DOHH2 (cell line): ENCODE measurements around the gene DAD1.
"Not testable (repeated sequence)": the region's sequence is repeated elsewhere in the genome, so short reads cannot be mapped to it uniquely, and the experiment has no call there.

ENCODE experiments used
- H3F3A ChIP-seq: fragments of 200-600 bp; sonication (generic), shearing (Covaris generic); 2 replicates; pipeline ENCODE4 v1.6.0; 2016; ENCODE audit warnings: antibody characterized with exemption, mild to moderate bottlenecking; ENCODE audit not compliant: control insufficient read depth, insufficient read depth
- H3K27ac ChIP-seq: fragments of 200-600 bp; sonication (generic); 2 replicates; pipeline ENCODE4 v1.5.1; 2014; ENCODE audit warnings: low read depth, mild to moderate bottlenecking, low read length, moderate library complexity
- H3K27me3 ChIP-seq: fragments of 200-600 bp; sonication (generic); 2 replicates; pipeline ENCODE4 v1.6.1; 2014; ENCODE audit warnings: mild to moderate bottlenecking, low read length, mixed read lengths; ENCODE audit not compliant: control insufficient read depth
- H3K36me3 ChIP-seq: fragments of 200-600 bp; sonication (generic); 2 replicates; pipeline ENCODE4 v1.6.1; 2014; ENCODE audit warnings: mild to moderate bottlenecking, low read length, moderate library complexity, mixed read lengths; ENCODE audit not compliant: control insufficient read depth
- H3K4me1 ChIP-seq: fragments of 200-600 bp; sonication (generic); 2 replicates; pipeline ENCODE4 v1.6.1; 2014; ENCODE audit warnings: mild to moderate bottlenecking, low read length, mixed read lengths; ENCODE audit not compliant: control insufficient read depth
- H3K4me2 ChIP-seq: fragments of 200-600 bp; sonication (generic); 2 replicates; pipeline ENCODE4 v1.6.0; 2014; ENCODE audit warnings: mild to moderate bottlenecking, low read length, moderate library complexity
- H3K4me3 ChIP-seq: fragments of 200-600 bp; sonication (generic); 2 replicates; pipeline ENCODE4 v1.5.1; 2014; ENCODE audit warnings: mild to moderate bottlenecking, low read length, mixed read lengths
- H3K79me2 ChIP-seq: fragments of 200-600 bp; sonication (generic); 2 replicates; pipeline ENCODE4 v1.6.1; 2014; ENCODE audit warnings: mild to moderate bottlenecking, low read length, mixed read lengths; ENCODE audit not compliant: control insufficient read depth
- H3K9me2 ChIP-seq: fragments of 200-600 bp; sonication (generic); replicated peaks from 2 replicates; pipeline ENCODE4 v1.6.1; 2014; ENCODE audit warnings: mild to moderate bottlenecking, low read length, mixed read lengths; ENCODE audit not compliant: control insufficient read depth
- H3K9me3 ChIP-seq: fragments of 200-600 bp; sonication (generic); 2 replicates; pipeline ENCODE4 v1.6.1; 2014; ENCODE audit warnings: antibody characterized with exemption, low read length, mixed read lengths; ENCODE audit not compliant: control insufficient read depth, insufficient read depth
- H4K20me1 ChIP-seq: fragments of 200-600 bp; sonication (generic); 2 replicates; pipeline ENCODE4 v1.6.0; 2014; ENCODE audit warnings: low read depth, mild to moderate bottlenecking, antibody characterized with exemption, low read length, moderate library complexity; ENCODE audit not compliant: control insufficient read depth, insufficient read depth
- EZH2phosphoT487 ChIP-seq: fragments of 200-600 bp; sonication (generic); IDR thresholded peaks from 2 replicates; pipeline ENCODE4 v1.6.1; 2017; ENCODE audit warnings: borderline replicate concordance, mild to moderate bottlenecking, antibody characterized with exemption, low read length, moderate library complexity, mixed read lengths
- TF ChIP-seq, protein P1 (sequence below): fragments of 200-600 bp; sonication (generic); IDR thresholded peaks from one replicate; pipeline ENCODE4 v1.5.1; 2014; ENCODE audit warnings: antibody characterized with exemption, mild to moderate bottlenecking, low read depth, low read length; ENCODE audit not compliant: poor library complexity, severe bottlenecking

DAD1 gene

DNA sequence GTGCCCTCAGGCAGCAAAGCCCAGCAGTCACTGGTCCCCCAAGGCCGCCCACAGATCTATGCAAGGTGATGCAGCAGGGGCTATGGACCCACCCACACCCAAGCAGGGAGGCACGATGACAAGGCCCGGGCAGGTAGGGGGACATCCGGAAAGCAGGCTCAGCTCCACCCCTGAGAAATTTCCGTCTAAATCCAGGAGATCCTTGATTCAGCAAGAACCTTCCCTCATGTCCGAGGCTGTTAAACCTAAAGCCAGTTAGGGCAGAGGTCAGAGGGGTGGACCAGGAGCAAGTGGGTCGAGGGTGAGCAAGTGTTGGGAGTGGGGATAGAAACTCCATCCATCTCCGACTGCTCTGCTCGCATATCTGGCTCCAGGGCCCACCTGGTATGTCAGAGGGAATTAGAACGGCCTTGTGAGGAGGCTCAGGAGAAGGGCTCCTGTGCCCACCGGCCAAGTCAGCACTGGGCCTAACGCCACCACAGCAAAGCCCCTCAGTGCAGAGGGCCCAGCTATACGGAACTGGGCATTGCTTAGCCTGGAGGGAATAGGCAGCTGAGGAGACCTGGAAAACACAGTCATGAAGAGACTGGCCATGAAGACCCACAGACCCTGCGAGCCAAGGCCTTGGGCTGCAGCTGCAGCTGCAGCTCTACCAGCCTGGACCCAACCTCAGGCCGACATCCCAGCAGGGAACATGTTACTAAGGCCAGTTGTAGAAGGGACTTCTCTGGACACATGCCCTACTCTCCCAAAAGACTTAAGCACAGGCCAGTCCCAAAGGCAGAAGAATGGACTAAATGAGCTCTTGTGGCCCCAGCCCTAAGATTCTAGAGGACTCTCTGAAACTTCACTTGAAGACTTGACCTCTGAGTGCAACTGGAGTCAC, 34.3 kb downstream of the DAD1 start:
- TF ChIP-seq EZH2phosphoT487 = no peak
- TF ChIP-seq, protein P1, sequence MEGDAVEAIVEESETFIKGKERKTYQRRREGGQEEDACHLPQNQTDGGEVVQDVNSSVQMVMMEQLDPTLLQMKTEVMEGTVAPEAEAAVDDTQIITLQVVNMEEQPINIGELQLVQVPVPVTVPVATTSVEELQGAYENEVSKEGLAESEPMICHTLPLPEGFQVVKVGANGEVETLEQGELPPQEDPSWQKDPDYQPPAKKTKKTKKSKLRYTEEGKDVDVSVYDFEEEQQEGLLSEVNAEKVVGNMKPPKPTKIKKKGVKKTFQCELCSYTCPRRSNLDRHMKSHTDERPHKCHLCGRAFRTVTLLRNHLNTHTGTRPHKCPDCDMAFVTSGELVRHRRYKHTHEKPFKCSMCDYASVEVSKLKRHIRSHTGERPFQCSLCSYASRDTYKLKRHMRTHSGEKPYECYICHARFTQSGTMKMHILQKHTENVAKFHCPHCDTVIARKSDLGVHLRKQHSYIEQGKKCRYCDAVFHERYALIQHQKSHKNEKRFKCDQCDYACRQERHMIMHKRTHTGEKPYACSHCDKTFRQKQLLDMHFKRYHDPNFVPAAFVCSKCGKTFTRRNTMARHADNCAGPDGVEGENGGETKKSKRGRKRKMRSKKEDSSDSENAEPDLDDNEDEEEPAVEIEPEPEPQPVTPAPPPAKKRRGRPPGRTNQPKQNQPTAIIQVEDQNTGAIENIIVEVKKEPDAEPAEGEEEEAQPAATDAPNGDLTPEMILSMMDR = no peak
- H3K27ac ChIP-seq = peak overlapping the region; percentile 99

DNA sequence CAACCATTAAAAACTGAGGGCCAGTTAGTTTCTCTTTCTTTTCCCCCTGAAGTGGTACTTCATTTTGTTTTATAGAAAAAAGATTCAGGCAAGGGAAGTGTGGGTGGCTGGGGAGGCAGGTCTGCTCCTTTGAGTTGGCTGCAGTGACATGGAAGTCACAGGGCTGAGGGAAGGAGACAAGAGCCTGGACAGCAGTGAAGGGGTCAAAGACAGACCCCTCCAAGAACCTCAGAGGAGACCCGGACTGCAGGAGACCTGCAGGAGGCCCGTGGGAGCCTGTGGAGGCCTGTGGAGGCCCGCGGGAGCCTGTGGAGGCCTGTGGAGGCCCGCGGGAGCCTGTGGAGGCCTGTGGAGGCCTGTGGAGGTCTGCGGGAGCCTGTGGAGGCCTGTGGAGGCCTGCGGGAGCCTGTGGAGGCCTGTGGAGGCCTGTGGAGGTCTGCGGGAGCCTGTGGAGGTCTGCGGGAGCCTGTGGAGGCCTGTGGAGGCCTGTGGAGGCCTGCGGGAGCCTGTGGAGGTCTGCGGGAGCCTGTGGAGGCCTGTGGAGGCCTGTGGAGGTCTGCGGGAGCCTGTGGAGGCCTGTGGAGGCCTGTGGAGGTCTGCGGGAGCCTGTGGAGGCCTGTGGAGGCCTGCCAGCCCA, 35.0 kb downstream of the DAD1 start:
- not testable (repeated sequence) for H3K9me2 ChIP-seq, H3K27me3 ChIP-seq, H4K20me1 ChIP-seq, H3K4me3 ChIP-seq, H3K4me2 ChIP-seq, H3K79me2 ChIP-seq, H3K9me3 ChIP-seq
- peaks cover 70% of the 10 kb centered on the region for H3K36me3 ChIP-seq
- peaks cover 97% of the 10 kb centered on the region for H3K4me1 ChIP-seq
- peak overlapping the region; percentile 99 for H3K27ac ChIP-seq
- H3F3A ChIP-seq = peaks cover 24% of the 10 kb centered on the region

More for the DNA sequence above, 34.3 kb downstream of the DAD1 start:
- Histone ChIP-seq H3K4me2 (peak overlapping the region; percentile 85), H3K27me3 (no peaks in the 10 kb centered on the region), H3F3A (peaks cover 24% of the 10 kb centered on the region), H3K79me2 (peaks cover 3% of the 10 kb centered on the region; the same call in 1 of the 2 replicates), H3K9me2 (no peaks in the 10 kb centered on the region), H3K4me3 (peak overlapping the region; percentile 66), H3K4me1 (peaks cover 96% of the 10 kb centered on the region), H4K20me1 (no peaks in the 10 kb centered on the region), H3K36me3 (peaks cover 62% of the 10 kb centered on the region), H3K9me3 (no peaks in the 10 kb centered on the region)

DNA sequence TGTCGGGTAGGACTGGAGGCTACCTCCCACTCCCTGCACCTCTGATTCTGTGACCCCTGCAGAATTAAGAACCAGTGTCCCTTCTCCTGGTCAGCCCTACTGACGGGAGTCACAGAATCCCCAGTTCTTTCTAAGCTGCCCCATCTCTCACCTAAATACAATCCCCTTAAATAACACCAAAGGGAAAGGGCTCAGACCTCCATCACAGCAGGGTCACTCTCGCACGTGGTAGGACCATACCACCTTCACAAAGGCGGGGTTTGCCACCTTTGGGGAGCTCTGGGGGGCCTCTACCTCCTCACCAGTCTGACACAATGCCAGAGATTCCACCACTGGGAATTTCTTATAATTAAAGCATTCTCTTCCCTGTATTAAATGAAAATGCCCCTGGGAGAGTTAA, 35.6 kb downstream of the DAD1 start:
- Histone ChIP-seq H3K79me2 (peaks cover 3% of the 10 kb centered on the region; the same call in 1 of the 2 replicates), H3K4me1 (peaks cover 95% of the 10 kb centered on the region), H3F3A (peaks cover 24% of the 10 kb centered on the region), H3K27ac (peak overlapping the region; percentile 99), H3K9me2 (no peaks in the 10 kb centered on the region), H4K20me1 (no peaks in the 10 kb centered on the region), H3K27me3 (no peaks in the 10 kb centered on the region), H3K4me3 (no peak overlapping the region), H3K4me2 (no peak overlapping the region), H3K36me3 (peaks cover 73% of the 10 kb centered on the region), H3K9me3 (no peaks in the 10 kb centered on the region)
- TF ChIP-seq EZH2phosphoT487 = no peak
- TF ChIP-seq, protein P1 = no peak

DNA sequence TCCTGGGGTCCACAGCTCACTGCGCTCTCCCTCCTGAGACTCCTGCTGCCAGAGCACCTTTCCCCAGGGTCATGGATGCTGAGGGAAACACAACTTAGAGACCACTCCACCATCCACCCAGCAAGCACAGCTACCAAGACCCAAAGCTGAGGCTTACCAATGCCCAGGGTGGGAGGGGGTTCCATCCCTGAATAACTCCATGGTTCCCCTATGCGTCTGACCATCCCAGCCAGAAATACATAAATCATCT, 36.3 kb downstream of the DAD1 start:
- Histone ChIP-seq H3F3A (peaks cover 24% of the 10 kb centered on the region), H3K27me3 (no peaks in the 10 kb centered on the region), H3K9me3 (no peaks in the 10 kb centered on the region), H3K79me2 (peaks cover 3% of the 10 kb centered on the region; the same call in 1 of the 2 replicates), H3K4me2 (no peak overlapping the region), H3K36me3 (peaks cover 79% of the 10 kb centered on the region), H3K27ac (peak overlapping the region; percentile 99), H3K4me1 (peaks cover 94% of the 10 kb centered on the region), H4K20me1 (no peaks in the 10 kb centered on the region), H3K4me3 (no peak overlapping the region), H3K9me2 (no peaks in the 10 kb centered on the region)
- TF ChIP-seq, protein P1 = no peak
- no peak for TF ChIP-seq EZH2phosphoT487
